ENCODE data around the gene IL19.

IL19 gene

DNA sequence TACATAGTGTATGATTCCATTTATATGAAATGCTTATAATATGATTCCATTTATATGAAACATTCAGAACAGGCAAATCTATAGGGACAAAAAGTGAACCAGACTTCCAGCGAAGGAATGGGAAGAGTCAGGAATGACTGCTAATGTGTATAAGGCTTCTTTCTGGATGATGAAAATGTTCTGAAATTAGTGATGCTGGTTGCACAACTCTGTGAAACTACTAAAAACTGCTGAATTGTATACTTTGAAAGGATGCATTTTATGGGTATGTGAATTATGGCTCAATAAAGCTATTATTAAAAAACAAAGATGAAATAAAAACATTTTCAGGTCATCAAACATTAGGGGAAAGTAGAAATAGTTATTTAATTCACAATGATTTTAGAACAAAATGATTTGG, 112.6 kb downstream of the IL19 start:
- Histone ChIP-seq H3K27ac (ENCODE audit: insufficient read depth, low read length, poor library complexity, severe bottlenecking) (no peak overlapping the region), H3K9me3 (ENCODE audit: control insufficient read depth, low read length) (no peaks in the 10 kb centered on the region), H3K4me1 (ENCODE audit: control insufficient read depth, insufficient read depth, low read length, poor library complexity, severe bottlenecking) (no peaks in the 10 kb centered on the region), H3K4me3 (ENCODE audit: insufficient read depth, low read depth, low read length, poor library complexity, severe bottlenecking) (no peak overlapping the region), H3K36me3 (ENCODE audit: control insufficient read depth, insufficient read depth, low read length) (no peaks in the 10 kb centered on the region), H3K27me3 (replicated peaks; ENCODE audit: control insufficient read depth, insufficient read depth, low read length, poor library complexity, severe bottlenecking) (no peaks in the 10 kb centered on the region)
- DNase-seq = no peak

DNA sequence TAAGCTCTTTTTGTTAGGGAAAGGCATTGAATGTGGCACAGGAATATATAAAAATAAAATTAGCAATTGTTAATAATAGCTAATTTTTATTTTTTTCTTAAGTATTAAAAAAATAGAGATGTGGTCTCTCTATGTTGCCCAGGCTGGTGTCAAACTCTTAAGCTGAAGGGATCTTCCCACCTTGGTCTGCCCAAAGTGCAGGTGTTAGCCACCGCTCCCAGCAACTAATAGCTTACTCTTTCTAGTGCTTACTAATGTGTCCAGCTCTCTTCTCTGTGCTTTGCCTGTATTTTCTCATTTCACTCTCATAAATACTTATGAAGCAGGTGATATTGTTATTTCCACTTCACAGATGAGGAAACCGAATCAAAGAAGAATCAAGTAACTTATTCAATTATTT, 113.3 kb downstream of the IL19 start:
- H3K36me3 ChIP-seq (ENCODE audit: control insufficient read depth, insufficient read depth, low read length) = no peaks in the 10 kb centered on the region
- DNase-seq = no peak
- H3K9me3 ChIP-seq (ENCODE audit: control insufficient read depth, low read length) = no peaks in the 10 kb centered on the region
- H3K27ac ChIP-seq (ENCODE audit: insufficient read depth, low read length, poor library complexity, severe bottlenecking) = no peak overlapping the region
- H3K4me3 ChIP-seq (ENCODE audit: insufficient read depth, low read depth, low read length, poor library complexity, severe bottlenecking) = no peak overlapping the region
- H3K4me1 ChIP-seq (ENCODE audit: control insufficient read depth, insufficient read depth, low read length, poor library complexity, severe bottlenecking) = no peaks in the 10 kb centered on the region
- H3K27me3 ChIP-seq (replicated peaks; ENCODE audit: control insufficient read depth, insufficient read depth, low read length, poor library complexity, severe bottlenecking) = no peaks in the 10 kb centered on the region

GRCh38 chr1:206885341-206886060, 114.9 kb downstream of the IL19 start:
- H3K27ac ChIP-seq (ENCODE audit: insufficient read depth, low read length, poor library complexity, severe bottlenecking) = no peak overlapping the region
- H3K4me1 ChIP-seq (ENCODE audit: control insufficient read depth, insufficient read depth, low read length, poor library complexity, severe bottlenecking) = no peaks in the 10 kb centered on the region
- no peaks in the 10 kb centered on the region for H3K27me3 ChIP-seq (replicated peaks; ENCODE audit: control insufficient read depth, insufficient read depth, low read length, poor library complexity, severe bottlenecking)
- H3K9me3 ChIP-seq (ENCODE audit: control insufficient read depth, low read length) = no peaks in the 10 kb centered on the region
- H3K4me3 ChIP-seq (ENCODE audit: insufficient read depth, low read depth, low read length, poor library complexity, severe bottlenecking) = no peak overlapping the region
- DNase-seq = no peak
- no peaks in the 10 kb centered on the region for H3K36me3 ChIP-seq (ENCODE audit: control insufficient read depth, insufficient read depth, low read length)

- H3K27ac ChIP-seq (ENCODE audit: insufficient read depth, low read length, poor library complexity, severe bottlenecking) = no peak overlapping the region
- no peaks in the 10 kb centered on the region for H3K9me3 ChIP-seq (ENCODE audit: control insufficient read depth, low read length)
- no peaks in the 10 kb centered on the region for H3K36me3 ChIP-seq (ENCODE audit: control insufficient read depth, insufficient read depth, low read length)
- H3K4me1 ChIP-seq (ENCODE audit: control insufficient read depth, insufficient read depth, low read length, poor library complexity, severe bottlenecking) = peaks cover 6% of the 10 kb centered on the region
- no peak for DNase-seq
- no peaks in the 10 kb centered on the region for H3K27me3 ChIP-seq (replicated peaks; ENCODE audit: control insufficient read depth, insufficient read depth, low read length, poor library complexity, severe bottlenecking)
- H3K4me3 ChIP-seq (ENCODE audit: insufficient read depth, low read depth, low read length, poor library complexity, severe bottlenecking) = no peak overlapping the region
These were observed 116.3 kb downstream of the IL19 start for GRCh38 chr1:206886831-206887230.

DNA sequence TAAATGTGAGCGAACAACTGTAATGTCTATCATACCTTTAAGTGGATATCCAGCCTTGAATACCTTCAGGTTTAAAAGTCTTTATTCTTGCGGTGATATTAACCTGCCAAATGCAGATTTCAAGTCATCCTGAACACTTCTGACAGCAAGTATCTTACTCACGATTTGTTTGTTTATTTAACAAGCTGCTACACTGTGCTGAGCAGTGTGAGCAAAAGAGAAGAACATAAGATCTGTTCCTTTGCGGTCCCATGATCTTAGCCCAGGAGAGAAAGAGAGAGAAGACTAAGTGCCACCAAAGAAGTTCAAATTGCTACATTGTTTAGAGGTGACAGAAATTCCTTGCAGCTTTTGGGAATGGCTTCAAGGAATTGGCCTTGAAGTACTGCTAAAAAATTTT, 117.1 kb downstream of the IL19 start:
- no peaks in the 10 kb centered on the region for H3K9me3 ChIP-seq (ENCODE audit: control insufficient read depth, low read length)
- no peak for DNase-seq
- no peaks in the 10 kb centered on the region for H3K36me3 ChIP-seq (ENCODE audit: control insufficient read depth, insufficient read depth, low read length)
- no peaks in the 10 kb centered on the region for H3K27me3 ChIP-seq (replicated peaks; ENCODE audit: control insufficient read depth, insufficient read depth, low read length, poor library complexity, severe bottlenecking)
- H3K4me1 ChIP-seq (ENCODE audit: control insufficient read depth, insufficient read depth, low read length, poor library complexity, severe bottlenecking) = peaks cover 6% of the 10 kb centered on the region
- H3K27ac ChIP-seq (ENCODE audit: insufficient read depth, low read length, poor library complexity, severe bottlenecking) = no peak overlapping the region
- no peak overlapping the region for H3K4me3 ChIP-seq (ENCODE audit: insufficient read depth, low read depth, low read length, poor library complexity, severe bottlenecking)

DNA sequence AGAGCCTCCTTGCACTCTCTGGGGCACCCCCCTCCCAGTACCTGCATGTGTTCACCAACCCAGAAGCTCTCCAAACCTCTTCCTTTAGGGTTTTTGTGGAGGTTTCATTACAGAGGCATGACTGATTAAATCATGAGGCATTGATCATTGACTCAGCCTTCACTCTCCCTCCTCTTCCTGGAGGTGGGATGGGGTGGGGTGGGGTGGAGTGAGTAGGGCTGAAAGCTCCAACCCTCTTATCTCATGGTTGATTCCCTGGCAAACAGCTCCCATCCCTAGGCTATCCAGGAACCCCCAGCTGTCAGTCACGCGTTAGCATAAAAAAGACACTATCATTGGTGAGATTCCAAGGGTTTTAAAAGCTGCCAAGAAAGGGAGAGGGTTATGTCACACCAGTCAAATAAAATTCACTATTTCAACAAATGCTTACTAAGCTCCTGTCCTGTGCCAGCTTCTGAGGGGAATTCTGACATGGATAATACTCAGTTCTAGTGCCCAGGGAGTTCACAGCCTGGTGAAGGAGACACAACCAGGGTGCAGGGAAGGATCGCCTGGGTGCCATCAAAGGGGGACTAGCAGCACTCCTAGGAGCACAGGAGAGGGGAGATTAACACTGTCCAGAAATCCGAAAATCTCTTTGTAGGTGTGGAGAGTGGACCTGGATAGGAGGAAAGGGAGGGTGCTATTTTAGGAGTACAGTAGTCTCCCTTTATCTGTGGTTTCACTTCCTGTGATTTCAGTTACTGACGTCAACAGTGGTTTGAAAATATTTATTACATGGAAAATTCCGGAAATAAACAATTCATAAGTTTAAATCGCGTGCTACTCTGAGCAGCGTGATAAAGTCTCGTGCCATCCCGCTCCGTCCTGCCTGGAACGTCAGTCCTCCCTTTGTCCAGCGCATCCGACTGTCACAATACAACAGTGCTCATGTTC, 119.8 kb downstream of the IL19 start:
- DNase-seq = no peak
- H3K9me3 ChIP-seq (ENCODE audit: control insufficient read depth, low read length) = no peaks in the 10 kb centered on the region
- H3K27me3 ChIP-seq (replicated peaks; ENCODE audit: control insufficient read depth, insufficient read depth, low read length, poor library complexity, severe bottlenecking) = no peaks in the 10 kb centered on the region
- H3K27ac ChIP-seq (ENCODE audit: insufficient read depth, low read length, poor library complexity, severe bottlenecking) = no peak overlapping the region
- H3K4me3 ChIP-seq (ENCODE audit: insufficient read depth, low read depth, low read length, poor library complexity, severe bottlenecking) = no peak overlapping the region
- peaks cover 6% of the 10 kb centered on the region for H3K4me1 ChIP-seq (ENCODE audit: control insufficient read depth, insufficient read depth, low read length, poor library complexity, severe bottlenecking)
- no peaks in the 10 kb centered on the region for H3K36me3 ChIP-seq (ENCODE audit: control insufficient read depth, insufficient read depth, low read length)

DNA sequence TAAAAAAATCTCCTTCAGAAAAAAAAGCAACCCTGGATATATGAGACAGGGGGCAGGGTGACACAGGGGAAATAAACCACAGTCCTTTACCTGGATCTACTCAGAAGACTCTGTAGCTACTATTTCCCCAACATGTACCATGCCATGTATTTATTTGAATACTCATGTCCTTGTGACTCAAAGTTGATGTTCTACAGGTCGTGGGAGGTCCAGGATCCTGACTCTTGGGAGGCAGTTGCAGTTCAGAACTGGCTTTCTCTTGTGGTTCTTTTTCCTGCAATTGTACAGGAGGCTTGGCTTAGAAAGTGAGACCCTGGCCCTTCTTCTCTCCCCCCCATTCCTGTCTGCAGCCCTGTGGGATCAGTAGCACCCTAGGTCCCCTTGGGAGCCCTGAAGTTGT, 120.8 kb downstream of the IL19 start:
- H3K4me3 ChIP-seq (ENCODE audit: insufficient read depth, low read depth, low read length, poor library complexity, severe bottlenecking) = no peak overlapping the region
- no peak overlapping the region for H3K27ac ChIP-seq (ENCODE audit: insufficient read depth, low read length, poor library complexity, severe bottlenecking)
- no peaks in the 10 kb centered on the region for H3K27me3 ChIP-seq (replicated peaks; ENCODE audit: control insufficient read depth, insufficient read depth, low read length, poor library complexity, severe bottlenecking)
- H3K36me3 ChIP-seq (ENCODE audit: control insufficient read depth, insufficient read depth, low read length) = no peaks in the 10 kb centered on the region
- no peaks in the 10 kb centered on the region for H3K9me3 ChIP-seq (ENCODE audit: control insufficient read depth, low read length)
- H3K4me1 ChIP-seq (ENCODE audit: control insufficient read depth, insufficient read depth, low read length, poor library complexity, severe bottlenecking) = peaks cover 6% of the 10 kb centered on the region
- DNase-seq = no peak

Measured in effector memory CD4-positive, alpha-beta T cell (primary cell).